Esophagus muscularis mucosa (tissue), 3 donors: ENCODE data around the gene BCR.

ENCODE experiments used
- POLR2AphosphoS5 ChIP-seq, 2 donors: sonication (generic); formaldehyde crosslinking; IDR thresholded peaks; one replicate each; pipeline ENCODE4 v1.6.1; 2017; ENCODE audit warnings: antibody characterized with exemption in 2 of 2
- TF ChIP-seq, protein P1 (sequence below), 3 experiments: fragments of 200-600 bp in 2 of 3; fragments of 450-650 bp in 1 of 3; sonication (generic) in 2 of 3; IDR thresholded peaks; one replicate each; pipeline ENCODE4 v1.5.1; 2017 to 2019; ENCODE audit warnings: antibody characterized with exemption in 3 of 3, mild to moderate bottlenecking in 2 of 3, moderate library complexity in 1 of 3

DNA sequence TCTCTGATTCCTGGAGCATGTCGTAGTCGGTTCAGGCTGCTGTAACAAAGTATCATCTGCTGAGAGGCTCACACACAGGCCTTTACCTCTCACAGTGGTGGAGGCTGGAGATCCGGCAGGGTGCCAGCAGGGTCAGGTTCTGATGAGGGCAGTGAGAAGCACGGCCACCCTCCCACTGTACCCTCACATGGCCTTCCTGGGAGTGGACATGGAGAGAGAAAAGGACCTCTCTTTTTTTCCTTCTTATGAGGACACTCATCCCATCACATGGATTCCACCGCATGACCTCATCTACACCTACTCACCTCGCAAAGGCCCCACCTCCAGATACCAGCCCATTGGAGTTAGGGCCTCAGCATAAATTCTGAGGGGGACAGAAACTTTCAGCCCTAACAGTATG lies 99.5 kb downstream of the BCR start:
- TF ChIP-seq, protein P1, sequence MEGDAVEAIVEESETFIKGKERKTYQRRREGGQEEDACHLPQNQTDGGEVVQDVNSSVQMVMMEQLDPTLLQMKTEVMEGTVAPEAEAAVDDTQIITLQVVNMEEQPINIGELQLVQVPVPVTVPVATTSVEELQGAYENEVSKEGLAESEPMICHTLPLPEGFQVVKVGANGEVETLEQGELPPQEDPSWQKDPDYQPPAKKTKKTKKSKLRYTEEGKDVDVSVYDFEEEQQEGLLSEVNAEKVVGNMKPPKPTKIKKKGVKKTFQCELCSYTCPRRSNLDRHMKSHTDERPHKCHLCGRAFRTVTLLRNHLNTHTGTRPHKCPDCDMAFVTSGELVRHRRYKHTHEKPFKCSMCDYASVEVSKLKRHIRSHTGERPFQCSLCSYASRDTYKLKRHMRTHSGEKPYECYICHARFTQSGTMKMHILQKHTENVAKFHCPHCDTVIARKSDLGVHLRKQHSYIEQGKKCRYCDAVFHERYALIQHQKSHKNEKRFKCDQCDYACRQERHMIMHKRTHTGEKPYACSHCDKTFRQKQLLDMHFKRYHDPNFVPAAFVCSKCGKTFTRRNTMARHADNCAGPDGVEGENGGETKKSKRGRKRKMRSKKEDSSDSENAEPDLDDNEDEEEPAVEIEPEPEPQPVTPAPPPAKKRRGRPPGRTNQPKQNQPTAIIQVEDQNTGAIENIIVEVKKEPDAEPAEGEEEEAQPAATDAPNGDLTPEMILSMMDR (IDR thresholded peaks at IDR 0.05) = no peak
- no peak for TF ChIP-seq POLR2AphosphoS5 (IDR thresholded peaks at IDR 0.05)
